Lower leg skin (tissue), 3 donors: ENCODE results near the gene METTL15.

Source experiments
- POLR2A ChIP-seq, 2 donors: fragments of 450-650 bp; IDR thresholded peaks; one replicate each; pipeline ENCODE4 v1.6.1; 2016 to 2017; ENCODE audit warnings: antibody characterized with exemption in 2 of 2, mild to moderate bottlenecking in 1 of 2, moderate library complexity in 1 of 2
- TF ChIP-seq, protein P1 (sequence below), 3 donors: fragments of 450-650 bp; IDR thresholded peaks; one replicate each; pipeline ENCODE4 v1.5.1; 2016; ENCODE audit warnings: antibody characterized with exemption in 3 of 3, mild to moderate bottlenecking in 3 of 3, moderate library complexity in 2 of 3

DNA sequence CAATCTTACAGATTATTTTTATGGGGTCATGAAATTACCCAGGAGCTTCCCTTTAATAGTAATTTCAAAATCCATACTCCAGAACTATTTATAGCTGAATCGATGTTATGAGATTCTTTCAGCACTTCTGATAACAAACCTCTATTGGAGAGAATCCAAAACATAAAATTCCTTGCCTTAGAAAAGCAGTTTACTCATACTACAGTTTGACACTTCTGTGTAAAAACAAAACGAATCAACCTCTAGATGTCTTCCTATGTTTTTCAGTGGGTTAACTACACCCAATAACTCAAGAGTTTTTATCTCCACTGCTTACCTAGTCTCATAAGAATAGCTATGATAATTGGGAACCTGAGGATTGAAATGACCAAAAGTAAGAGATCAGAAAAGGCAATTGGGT is 35.9 kb upstream of the METTL15 start:
- TF ChIP-seq, protein P1, sequence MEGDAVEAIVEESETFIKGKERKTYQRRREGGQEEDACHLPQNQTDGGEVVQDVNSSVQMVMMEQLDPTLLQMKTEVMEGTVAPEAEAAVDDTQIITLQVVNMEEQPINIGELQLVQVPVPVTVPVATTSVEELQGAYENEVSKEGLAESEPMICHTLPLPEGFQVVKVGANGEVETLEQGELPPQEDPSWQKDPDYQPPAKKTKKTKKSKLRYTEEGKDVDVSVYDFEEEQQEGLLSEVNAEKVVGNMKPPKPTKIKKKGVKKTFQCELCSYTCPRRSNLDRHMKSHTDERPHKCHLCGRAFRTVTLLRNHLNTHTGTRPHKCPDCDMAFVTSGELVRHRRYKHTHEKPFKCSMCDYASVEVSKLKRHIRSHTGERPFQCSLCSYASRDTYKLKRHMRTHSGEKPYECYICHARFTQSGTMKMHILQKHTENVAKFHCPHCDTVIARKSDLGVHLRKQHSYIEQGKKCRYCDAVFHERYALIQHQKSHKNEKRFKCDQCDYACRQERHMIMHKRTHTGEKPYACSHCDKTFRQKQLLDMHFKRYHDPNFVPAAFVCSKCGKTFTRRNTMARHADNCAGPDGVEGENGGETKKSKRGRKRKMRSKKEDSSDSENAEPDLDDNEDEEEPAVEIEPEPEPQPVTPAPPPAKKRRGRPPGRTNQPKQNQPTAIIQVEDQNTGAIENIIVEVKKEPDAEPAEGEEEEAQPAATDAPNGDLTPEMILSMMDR (IDR thresholded peaks at IDR 0.05) = no peak
- TF ChIP-seq POLR2A (IDR thresholded peaks at IDR 0.05) = no peak
